HCT116 (cell line): ENCODE measurements around the gene COPS7B. TPM values are rescaled to one million over a fixed set of nuclear protein-coding genes. Genes with fewer than 3 reads are reported as not detected.

Source experiments
- ATAC-seq: fragments of 200-7000 bp; cut with Tn5 transposase; 2 replicates; pipeline ENCODE4 v1.9.1; 2020; ENCODE audit warnings: mild to moderate bottlenecking, moderate library complexity
- BruUV-seq: library from RNA; stranded (reverse); fragments of 400-500 nt; replicated peaks from 2 replicates; lab custom pipeline; 2021; lab: Mats Ljungman, UMichigan
- CTCF ChIA-PET: fragments of 300-600 bp; sonication (Branson Sonifier 250); formaldehyde crosslinking; loops from one replicate; lab custom pipeline; 2021; ENCODE audit warnings: antibody characterized with exemption; lab: Charles Lee
- POLR2A ChIA-PET: fragments of 300-600, 350-600 bp; sonication (Branson Sonifier 250); formaldehyde crosslinking; loops from one replicate; lab custom pipeline; 2021; ENCODE audit warnings: antibody characterized with exemption; lab: Charles Lee
- RAD21 ChIA-PET, 2 experiments: fragments of 300-600 bp; sonication (Branson Sonifier 250); formaldehyde crosslinking; loops; one replicate each; lab custom pipeline; 2023; ENCODE audit warnings: low total read pairs in 2 of 2; ENCODE audit not compliant: uncharacterized antibody in 2 of 2, unreplicated experiment in 2 of 2, low non-redundant PET in 1 of 2; lab: Charles Lee
- DNase-seq: peaks from one replicate; pipeline ENCODE4 v3.0.0-alpha.2; 2010; ENCODE audit warnings: low read depth, low spot score
- H2AFZ ChIP-seq: fragments of 200-600 bp; shearing (Covaris generic), sonication (generic); 2 replicates; pipeline ENCODE4 v1.6.1; 2017; ENCODE audit warnings: low read depth, mixed run types, mixed read lengths, antibody characterized with exemption, low read length; ENCODE audit not compliant: poor library complexity, severe bottlenecking
- H3K27ac ChIP-seq: 2 replicates; pipeline ENCODE4 v1.5.1; 2012; ENCODE audit warnings: low read depth, low read length
- H3K27me3 ChIP-seq: fragments of 200-600 bp; sonication (generic); 2 replicates; pipeline ENCODE4 v1.6.1; 2016; ENCODE audit warnings: mixed run types, low read length, mixed read lengths; ENCODE audit not compliant: insufficient read depth
- H3K36me3 ChIP-seq, 2 experiments: fragments of 200-500 bp in 1 of 2; fragments of 200-600 bp in 1 of 2; sonication (Bioruptor generic) in 1 of 2; sonication (generic) in 1 of 2; 2 replicates each; pipeline versions ENCODE4 v1.5.1 to v1.6.1; 2014 to 2016; ENCODE audit warnings: low read length in 2 of 2, inconsistent platforms in 1 of 2, mixed read lengths in 1 of 2, mixed run types in 1 of 2; ENCODE audit not compliant: insufficient read depth in 2 of 2, control insufficient read depth in 1 of 2
- H3K4me1 ChIP-seq, 2 experiments: fragments of 200-600 bp in 1 of 2; sonication (generic) in 1 of 2; 2 replicates each; pipeline versions ENCODE4 v1.5.1 to v1.6.1; 2012 to 2017; ENCODE audit warnings: low read length in 2 of 2, inconsistent platforms in 1 of 2, mild to moderate bottlenecking in 1 of 2, mixed read lengths in 1 of 2, mixed run types in 1 of 2, moderate library complexity in 1 of 2; ENCODE audit not compliant: insufficient read depth in 2 of 2, control insufficient read depth in 1 of 2
- H3K4me2 ChIP-seq: fragments of 200-600 bp; sonication (generic); 2 replicates; pipeline ENCODE4 v1.6.1; 2017; ENCODE audit warnings: mixed run types, low read length, mixed read lengths
- H3K4me3 ChIP-seq, 2 experiments: fragments of 200-600 bp in 1 of 2; sonication (generic) in 1 of 2; replicated peaks in 1 of 2; 2 replicates each; pipeline ENCODE4 v1.5.1; 2011 to 2016; ENCODE audit warnings: low read length in 2 of 2, control low read depth in 1 of 2, low read depth in 1 of 2, mild to moderate bottlenecking in 1 of 2, mixed read lengths in 1 of 2, mixed run types in 1 of 2
- H3K79me2 ChIP-seq: fragments of 200-600 bp; sonication (generic); 2 replicates; pipeline ENCODE4 v1.6.1; 2017; ENCODE audit warnings: mild to moderate bottlenecking, mixed run types, low read length, moderate library complexity, mixed read lengths; ENCODE audit not compliant: insufficient read depth
- H3K9ac ChIP-seq: fragments of 200-600 bp; sonication (generic); 2 replicates; pipeline ENCODE4 v1.6.1; 2016; ENCODE audit warnings: low read length, mixed read lengths
- H3K9me2 ChIP-seq: fragments of 200-600 bp; sonication (generic), shearing (Covaris generic); 2 replicates; pipeline ENCODE4 v1.6.1; 2017; ENCODE audit warnings: mixed run types, mild to moderate bottlenecking, moderate library complexity; ENCODE audit not compliant: insufficient read depth
- H3K9me3 ChIP-seq, 2 experiments: fragments of 200-500 bp in 1 of 2; fragments of 200-600 bp in 1 of 2; sonication (Bioruptor generic) in 1 of 2; sonication (generic) in 1 of 2; 2 replicates each; pipeline ENCODE4 v1.6.1; 2014 to 2017; ENCODE audit warnings: low read length in 2 of 2, mixed read lengths in 2 of 2, inconsistent platforms in 1 of 2, low read depth in 1 of 2, mild to moderate bottlenecking in 1 of 2, mixed run types in 1 of 2, moderate library complexity in 1 of 2; ENCODE audit not compliant: control insufficient read depth in 1 of 2, insufficient read depth in 1 of 2
- H4K20me1 ChIP-seq: fragments of 200-600 bp; sonication (generic), shearing (Covaris generic); 2 replicates; pipeline ENCODE4 v1.6.1; 2017; ENCODE audit warnings: mixed run types, mild to moderate bottlenecking, moderate library complexity; ENCODE audit not compliant: insufficient read depth
- CEBPB ChIP-seq: IDR thresholded peaks from 2 replicates; pipeline ENCODE4 v1.6.1; 2012; ENCODE audit warnings: low read depth
- ELF1 ChIP-seq: IDR thresholded peaks from 2 replicates; pipeline ENCODE4 v1.6.1; 2012; ENCODE audit warnings: low read depth, borderline replicate concordance
- EZH2 ChIP-seq: fragments of 200-600 bp; sonication (generic); IDR thresholded peaks from 2 replicates; pipeline ENCODE4 v1.6.1; 2017; ENCODE audit warnings: antibody characterized with exemption, mixed run types
- EZH2phosphoT487 ChIP-seq: fragments of 200-600 bp; IDR thresholded peaks from 2 replicates; pipeline ENCODE4 v1.6.1; 2018; ENCODE audit warnings: antibody characterized with exemption, borderline replicate concordance
- POLR2A ChIP-seq: IDR thresholded peaks from 2 replicates; pipeline ENCODE4 v1.7.0; 2011; ENCODE audit warnings: borderline replicate concordance; ENCODE audit not compliant: insufficient read depth, insufficient read length; ENCODE audit errors: extremely low read depth
- RAD21 ChIP-seq: IDR thresholded peaks from 2 replicates; pipeline ENCODE4 v1.6.1; 2012; ENCODE audit warnings: low read depth, mild to moderate bottlenecking
- ZNF274 ChIP-seq: fragments of 200-500 bp; sonication (Bioruptor generic); IDR thresholded peaks from 2 replicates; pipeline ENCODE4 v1.6.1; 2014; ENCODE audit warnings: mild to moderate bottlenecking, low read depth, low read length, inconsistent platforms
- intact Hi-C: fragments of 100-400 bp; cut with micrococcal nuclease; formaldehyde crosslinking; loops from 2 replicates; pipeline ENCODE4 v1.10.0; 2022
- total RNA-seq: library from RNA; stranded (reverse); gene quantifications from one replicate; pipeline ENCODE4 v1.2.1, GENCODE V29; 2021; ENCODE audit not compliant: unreplicated experiment
- TF ChIP-seq, protein P1 (sequence below), 3 experiments: fragments of 200-600 bp in 1 of 3; sonication (generic) in 1 of 3; IDR thresholded peaks in 2 of 3; conservative IDR thresholded peaks in 1 of 3; 2 replicates each; pipeline ENCODE4 v1.5.1; 2012 to 2017; ENCODE audit warnings: low read depth in 2 of 3, low read length in 2 of 3, antibody characterized with exemption in 1 of 3, borderline replicate concordance in 1 of 3, control low read depth in 1 of 3, mild to moderate bottlenecking in 1 of 3, mixed read lengths in 1 of 3, mixed run types in 1 of 3, moderate library complexity in 1 of 3; ENCODE audit not compliant: insufficient read depth in 1 of 3

The COPS7B gene
- total RNA-seq, 1 experiment from 2014 or later, result 52.9 TPM

DNA sequence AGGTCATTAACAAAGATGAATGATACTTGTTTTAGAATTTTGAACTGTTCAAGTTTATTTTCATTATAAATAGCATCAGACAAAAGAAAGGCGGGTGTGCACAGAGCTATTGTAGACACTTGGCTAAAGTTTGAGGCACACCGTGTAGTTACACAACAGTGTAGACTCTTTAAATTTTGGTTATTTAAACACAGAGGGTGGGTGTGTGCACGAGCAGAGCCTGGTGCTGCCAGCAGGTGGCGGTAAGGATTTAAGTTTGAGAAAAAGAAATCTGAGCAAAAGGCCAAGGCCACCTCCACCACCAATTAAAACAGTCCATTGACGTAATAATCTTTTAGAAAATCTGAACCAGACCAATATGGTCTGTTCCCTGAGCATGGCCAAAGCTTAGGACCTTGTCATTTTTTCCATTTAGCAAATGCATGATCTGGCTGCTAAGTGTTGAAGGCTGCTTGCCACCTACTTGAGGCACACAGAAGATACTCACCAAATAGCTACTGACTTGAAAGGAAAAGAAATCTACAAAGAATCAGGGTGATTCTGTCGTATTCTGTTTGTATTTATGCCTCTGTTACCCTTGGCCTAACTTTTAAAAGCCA lies 14.3 kb downstream of the COPS7B start:
- RAD21 ChIA-PET, result no interaction called here
- POLR2A ChIA-PET, result no interaction called here
- Histone ChIP-seq H3K9ac (no peak overlapping the region), H3K36me3 (peaks cover 33 to 40% of the 10 kb centered on the region in 2 experiments; a peak in 3 of 4 replicates), H4K20me1 (peaks cover 5% of the 10 kb centered on the region; the same call in 1 of the 2 replicates), H3K9me3 (no peaks in the 10 kb centered on the region), H2AFZ (no peak overlapping the region), H3K4me2 (no peak overlapping the region), H3K4me1 (peaks cover 0 to 1% of the 10 kb centered on the region in 2 experiments; a peak in 1 of 4 replicates), H3K9me2 (no peaks in the 10 kb centered on the region), H3K4me3 (no peak overlapping the region), H3K27ac (no peak overlapping the region), H3K27me3 (no peaks in the 10 kb centered on the region), H3K79me2 (peaks cover 35% of the 10 kb centered on the region; the same call in 1 of the 2 replicates)
- intact Hi-C loops, result loop anchor here (2.0 kb wide), 1 partner anchor 640 kb away; no protein-coding TSS in a partner anchor
- no TSS peak for BruUV-seq
- CTCF ChIA-PET, result interaction anchor here (0.6 to 0.7 kb wide), 2 partner anchors 10 to 15 kb away, joined by 3 read pairs; no protein-coding TSS in a partner anchor
- TF ChIP-seq CEBPB (no peak), POLR2A (no peak), RAD21 (peak; percentile 47)
- TF ChIP-seq, protein P1, sequence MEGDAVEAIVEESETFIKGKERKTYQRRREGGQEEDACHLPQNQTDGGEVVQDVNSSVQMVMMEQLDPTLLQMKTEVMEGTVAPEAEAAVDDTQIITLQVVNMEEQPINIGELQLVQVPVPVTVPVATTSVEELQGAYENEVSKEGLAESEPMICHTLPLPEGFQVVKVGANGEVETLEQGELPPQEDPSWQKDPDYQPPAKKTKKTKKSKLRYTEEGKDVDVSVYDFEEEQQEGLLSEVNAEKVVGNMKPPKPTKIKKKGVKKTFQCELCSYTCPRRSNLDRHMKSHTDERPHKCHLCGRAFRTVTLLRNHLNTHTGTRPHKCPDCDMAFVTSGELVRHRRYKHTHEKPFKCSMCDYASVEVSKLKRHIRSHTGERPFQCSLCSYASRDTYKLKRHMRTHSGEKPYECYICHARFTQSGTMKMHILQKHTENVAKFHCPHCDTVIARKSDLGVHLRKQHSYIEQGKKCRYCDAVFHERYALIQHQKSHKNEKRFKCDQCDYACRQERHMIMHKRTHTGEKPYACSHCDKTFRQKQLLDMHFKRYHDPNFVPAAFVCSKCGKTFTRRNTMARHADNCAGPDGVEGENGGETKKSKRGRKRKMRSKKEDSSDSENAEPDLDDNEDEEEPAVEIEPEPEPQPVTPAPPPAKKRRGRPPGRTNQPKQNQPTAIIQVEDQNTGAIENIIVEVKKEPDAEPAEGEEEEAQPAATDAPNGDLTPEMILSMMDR (IDR thresholded peaks at IDR 0.05 in 2 of 3, conservative IDR thresholded peaks at IDR 0.05 in 1 of 3; ENCODE audit: borderline replicate concordance in 1 of 3, insufficient read depth in 1 of 3, low read depth in 2 of 3, low read length in 2 of 3), result peak; percentile 41 to 86 (median 85); a peak in 5 of 6 replicates
- DNase-seq, result peak; percentile 32
- ATAC-seq, result peak; percentile 86

- H3K9me3 ChIP-seq, result no peaks in the 10 kb centered on the region
- H4K20me1 ChIP-seq, result peaks cover 5% of the 10 kb centered on the region; the same call in 1 of the 2 replicates
- no peaks in the 10 kb centered on the region for H3K4me1 ChIP-seq
- no peaks in the 10 kb centered on the region for H3K27me3 ChIP-seq
- no peak overlapping the region for H3K4me3 ChIP-seq
- no peak overlapping the region for H3K9ac ChIP-seq
- ChIA-PET POLR2A (no interaction called here), RAD21 (no interaction called here), CTCF (interaction anchor here (1.4 kb wide), 1 partner anchor 8 kb away, joined by 6 read pairs; no protein-coding TSS in a partner anchor)
- no peak for DNase-seq
- no TSS peak for BruUV-seq
- H3K27ac ChIP-seq, result no peak overlapping the region
- no peak for ATAC-seq
- no peak for TF ChIP-seq EZH2phosphoT487
- TF ChIP-seq ZNF274, result no peak
- no peak for TF ChIP-seq ELF1
- no peak for TF ChIP-seq POLR2A
- no peak for TF ChIP-seq EZH2
- peaks cover 27 to 33% of the 10 kb centered on the region in 2 experiments; a peak in 3 of 4 replicates for H3K36me3 ChIP-seq
- H2AFZ ChIP-seq, result no peak overlapping the region
- H3K79me2 ChIP-seq, result peaks cover 29% of the 10 kb centered on the region; the same call in 1 of the 2 replicates
- intact Hi-C loops, result no loop called here
- H3K9me2 ChIP-seq, result no peaks in the 10 kb centered on the region
- no peak overlapping the region for H3K4me2 ChIP-seq
These were observed 17.4 kb downstream of the COPS7B start for GRCh38 chr2:231803501-231804138.
